ENCODE data around the gene ELP4. TPM values are rescaled to one million over a fixed set of nuclear protein-coding genes. Genes with fewer than 3 reads are reported as not detected.

Gene ELP4
- total RNA-seq, 1 experiment from 2014 or later, result 15.2 TPM

GRCh38 chr11:31797190-31798056 is 287.9 kb downstream of the ELP4 start:
- Histone ChIP-seq H4K91ac (ENCODE audit: insufficient read length, low read depth, low read length) (no peak overlapping the region), H3K23me2 (ENCODE audit: insufficient read length, low read depth, low read length, poor library complexity, severe bottlenecking) (peaks cover 10% of the 10 kb centered on the region), H3K56ac (ENCODE audit: insufficient read length, low read depth, low read length) (no peak overlapping the region), H3K9me3 (ENCODE audit: control insufficient read depth, low read depth, low read length) (no peaks in the 10 kb centered on the region), H2BK120ac (ENCODE audit: low read depth, low read length, poor library complexity, severe bottlenecking) (no peak overlapping the region), H3K14ac (ENCODE audit: insufficient read depth, low read length) (no peak overlapping the region), H2BK15ac (ENCODE audit: low read depth, low read length) (no peak overlapping the region), H3K4me1 (ENCODE audit: insufficient read depth, low read length) (no peaks in the 10 kb centered on the region), H3K27ac (ENCODE audit: insufficient read length, low read depth, low read length) (no peak overlapping the region), H3K4ac (ENCODE audit: low read depth, low read length) (no peak overlapping the region), H4K5ac (ENCODE audit: insufficient read length, low read depth, low read length) (no peak overlapping the region), H2AK5ac (ENCODE audit: insufficient read length, low read length) (no peak overlapping the region), H3K18ac (ENCODE audit: insufficient read length, low read depth, low read length) (no peak overlapping the region), H4K20me1 (ENCODE audit: control insufficient read depth, insufficient read depth, insufficient read length) (no peaks in the 10 kb centered on the region), H3T11ph (ENCODE audit: low read length) (no peak overlapping the region), H3K79me1 (ENCODE audit: insufficient read depth, low read depth, low read length, poor library complexity, severe bottlenecking) (no peaks in the 10 kb centered on the region), H3K27me3 (ENCODE audit: insufficient read depth, low read length) (peaks cover 59% of the 10 kb centered on the region), H4K8ac (replicated peaks; ENCODE audit: insufficient read length, low read depth, low read length) (no peak overlapping the region), H3K79me2 (ENCODE audit: insufficient read depth, low read length) (no peaks in the 10 kb centered on the region), H2BK5ac (ENCODE audit: insufficient read length, low read length) (no peak overlapping the region), H3K9ac (ENCODE audit: extremely low read depth, insufficient read length, low read length) (no peak overlapping the region), H2BK20ac (ENCODE audit: low read depth, low read length, poor library complexity, severe bottlenecking) (no peak overlapping the region), H3K4me2 (ENCODE audit: insufficient read depth, insufficient read length, low read length) (peak overlapping the region; percentile 49), H2AFZ (ENCODE audit: low read length) (no peak overlapping the region), H3K23ac (ENCODE audit: insufficient read length, low read depth, low read length) (no peak overlapping the region), H2BK12ac (ENCODE audit: insufficient read length, low read depth, low read length) (no peak overlapping the region)
- no peaks in the 10 kb centered on the region for H3K36me3 Mint-ChIP-seq (ENCODE audit: insufficient read depth in 1 of 3, low read depth in 3 of 3)
- H3K27ac Mint-ChIP-seq, result no peak overlapping the region
- peaks cover 17 to 44% of the 10 kb centered on the region in 2 experiments for H3K4me1 Mint-ChIP-seq
- no peak for TF ChIP-seq CTCF (conservative IDR thresholded peaks at IDR 0.05)
- peaks cover 0 to 3% of the 10 kb centered on the region in 2 experiments; a peak in 2 of 5 replicates for H3K9me3 Mint-ChIP-seq
- no peak for DNase-seq
- no CpG with 5 or more reads among the region's 31 CpGs for WGBS (ENCODE audit: extremely low coverage, insufficient read length, low lambda C conversion rate)
- H3K27me3 Mint-ChIP-seq (ENCODE audit: low read depth), result peaks cover 97% of the 10 kb centered on the region
- H3K4me3 Mint-ChIP-seq, result peak overlapping the region in 1 of 2 experiments; percentile 77; a peak in 4 of 5 replicates

Measured in H9 (cell line).